NCI-H2196 (cell line): ENCODE results near the gene NKD2.

Experiments
- DNase-seq: peaks from one replicate; lab custom pipeline; 2025; ENCODE audit not compliant: unreplicated experiment; lab: John Stamatoyannopoulos, UW

The NKD2 gene

DNA sequence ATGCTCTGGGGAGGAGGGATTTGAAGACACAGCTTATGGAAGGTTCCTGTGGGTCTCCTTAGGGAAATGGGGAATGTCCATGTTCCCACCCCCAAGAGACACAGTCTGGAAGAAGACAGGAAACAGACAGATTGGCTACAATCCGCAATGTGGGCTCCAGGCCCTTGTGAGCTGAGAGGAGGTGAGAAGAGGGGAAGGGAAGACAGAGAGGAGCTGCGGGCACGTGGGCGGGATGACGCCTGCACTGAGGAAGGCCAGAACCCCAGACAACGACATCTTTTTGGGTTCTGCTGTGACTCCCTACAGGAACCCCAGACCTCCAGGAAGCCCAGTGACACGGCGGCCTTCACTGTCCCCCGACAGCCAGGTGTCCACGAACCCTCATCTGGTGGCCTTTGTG is 29.9 kb upstream of the NKD2 start:
- DNase-seq: no peak

DNA sequence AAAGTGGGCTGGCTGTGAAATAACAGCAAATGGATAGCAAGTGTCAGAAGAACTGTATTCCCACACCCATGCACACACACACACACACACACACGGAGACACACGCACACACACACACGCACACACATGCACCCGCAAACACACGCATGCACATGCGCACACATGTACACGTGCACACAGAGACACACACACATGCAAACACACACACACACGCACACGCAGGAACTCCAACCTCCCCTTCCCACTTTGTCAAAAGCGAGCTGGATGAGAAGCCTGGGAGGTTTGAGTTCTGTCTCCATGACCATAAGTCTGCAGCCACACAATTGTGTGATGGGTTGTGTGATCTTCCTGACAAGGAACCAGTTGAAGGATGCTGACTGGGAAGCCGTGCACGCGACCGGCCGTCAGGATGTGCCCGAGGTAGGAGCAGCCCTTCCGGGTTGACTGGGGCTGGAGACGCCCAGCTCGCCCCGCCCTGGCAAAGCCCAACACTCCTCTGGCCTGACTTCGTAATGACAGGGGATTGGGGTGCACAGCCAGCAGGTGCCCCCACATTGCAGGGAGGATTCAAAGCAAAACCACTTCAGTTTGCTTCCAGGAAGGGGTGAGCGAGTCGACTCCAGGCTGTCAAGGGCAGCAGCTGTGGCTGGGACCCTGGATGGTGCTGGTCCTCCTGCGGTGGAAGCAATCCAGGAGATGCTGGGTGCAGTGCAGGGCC is 29.3 kb upstream of the NKD2 start:
- no peak for DNase-seq

DNA sequence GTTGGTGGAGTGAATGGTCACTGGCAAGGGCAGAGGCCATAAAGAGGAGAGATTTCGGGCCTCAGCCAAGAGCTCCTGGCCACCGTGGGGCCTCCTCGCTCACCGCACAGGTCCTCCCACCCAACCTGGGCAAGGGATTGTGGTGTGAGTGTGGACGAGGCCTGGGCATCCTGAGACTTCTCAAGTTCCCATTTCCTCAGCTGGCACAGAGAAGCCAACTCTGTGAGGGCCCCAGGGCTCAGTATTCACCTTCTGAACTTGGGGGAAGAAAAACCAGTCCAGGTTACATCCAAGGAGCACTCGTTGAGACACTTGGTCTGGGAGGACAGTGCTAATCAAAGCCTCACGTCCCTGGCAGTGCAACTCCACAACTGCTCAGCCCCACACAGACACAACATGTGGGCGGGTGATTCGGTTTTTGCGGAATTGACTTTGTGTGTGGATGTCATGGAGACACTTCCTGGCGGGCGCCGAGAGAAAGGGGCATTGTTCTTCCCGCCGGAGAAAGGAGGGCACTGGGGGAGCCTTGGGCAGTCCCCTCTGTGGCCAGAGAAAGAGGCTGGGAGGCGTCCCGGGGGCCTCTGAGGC is 28.5 kb upstream of the NKD2 start:
- no peak for DNase-seq

DNA sequence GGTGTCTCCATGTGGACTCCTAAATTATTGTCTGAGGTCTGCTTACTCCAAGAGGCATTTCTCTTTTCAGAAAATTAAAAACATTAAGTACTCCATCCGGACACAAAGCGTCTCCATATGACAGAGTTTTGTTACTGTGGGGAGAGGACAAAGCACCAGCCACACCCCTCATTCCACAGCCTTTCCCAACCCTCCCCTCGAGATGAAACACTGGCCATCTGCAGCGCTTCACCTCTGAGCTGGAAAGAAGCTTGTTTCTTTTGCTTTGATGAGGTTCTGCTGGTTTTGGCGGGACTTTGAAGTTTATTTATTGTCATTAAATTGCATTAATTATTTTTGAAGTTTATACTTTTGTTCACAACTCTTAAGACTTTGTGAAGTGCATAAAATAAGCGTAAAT is 27.6 kb upstream of the NKD2 start:
- no peak for DNase-seq

DNA sequence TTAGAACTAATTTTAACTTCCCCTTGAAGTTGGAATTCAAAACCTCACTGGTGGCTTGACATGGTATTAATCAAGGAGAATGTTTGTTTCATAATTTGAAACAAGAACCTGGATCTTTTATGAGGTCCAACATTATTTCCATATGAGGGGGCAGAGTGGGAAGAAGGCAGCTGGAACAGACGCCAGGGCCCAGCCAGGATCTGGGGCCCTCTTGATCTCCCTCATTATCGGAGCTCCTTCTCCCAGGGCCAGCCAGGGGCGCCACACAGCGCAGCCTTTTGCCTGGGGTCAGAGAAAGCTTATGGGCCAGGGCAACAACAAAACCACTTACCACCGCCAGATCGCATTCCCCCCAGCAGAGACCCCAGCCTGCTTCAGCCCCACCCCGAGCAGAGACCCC is 27.1 kb upstream of the NKD2 start:
- DNase-seq: no peak

DNA sequence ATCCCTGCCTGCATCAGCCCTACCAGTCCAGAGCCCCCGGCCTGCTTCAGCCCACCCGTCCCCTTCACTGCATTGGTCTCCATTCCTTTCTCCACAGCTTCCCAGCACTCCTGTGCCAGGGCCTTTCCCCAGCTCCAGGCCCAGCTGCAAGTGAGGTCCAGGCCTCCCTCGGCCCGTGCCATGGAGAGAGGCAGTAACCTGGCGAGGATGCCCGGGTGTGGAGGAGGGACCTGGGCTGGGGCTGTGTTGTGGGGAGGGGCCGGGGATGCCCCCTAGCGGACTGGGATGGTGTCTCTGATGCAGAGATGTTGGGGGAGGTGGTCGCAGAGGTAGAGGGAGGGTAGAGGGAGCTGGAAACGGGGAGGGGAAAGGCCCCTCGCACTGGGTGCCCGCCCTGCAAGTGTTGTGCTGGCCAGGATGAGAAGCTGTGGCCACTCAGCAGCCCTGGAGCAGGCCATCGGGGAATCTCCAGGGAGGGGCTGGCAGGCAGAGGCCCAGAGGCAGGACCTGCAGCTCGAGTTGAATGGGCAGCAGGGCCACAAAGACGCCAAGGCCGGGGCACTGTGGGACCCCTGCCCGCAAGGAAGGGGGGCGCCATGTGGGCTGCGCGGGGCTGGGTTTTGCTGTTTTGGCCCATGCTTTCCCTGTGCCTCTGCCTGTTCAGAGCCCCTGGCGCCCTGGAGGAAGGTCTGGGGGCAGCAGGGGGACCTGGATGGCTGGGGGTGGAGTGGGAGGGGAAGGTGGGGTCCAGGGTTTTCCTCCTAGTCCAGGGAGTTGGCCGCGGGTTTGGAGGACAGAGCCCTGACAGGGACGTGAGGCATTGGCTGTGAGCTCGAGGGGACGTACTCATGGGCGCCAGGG is 26.0 kb upstream of the NKD2 start:
- no peak for DNase-seq

DNA sequence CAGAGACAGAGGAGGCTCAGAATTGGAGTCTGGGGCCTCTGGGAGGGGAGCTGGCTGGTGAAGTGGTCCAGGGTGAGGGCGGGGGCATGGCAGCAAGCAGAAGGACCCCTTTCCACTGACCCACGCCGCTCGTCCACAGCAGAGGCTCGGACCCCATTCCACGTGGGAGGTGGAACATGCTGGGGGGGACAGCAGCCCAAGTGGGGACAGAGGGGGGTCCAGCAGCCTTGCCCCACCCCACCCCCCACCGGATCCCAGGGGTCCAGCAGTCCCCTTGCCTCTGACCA is 25.4 kb upstream of the NKD2 start:
- no peak for DNase-seq

DNA sequence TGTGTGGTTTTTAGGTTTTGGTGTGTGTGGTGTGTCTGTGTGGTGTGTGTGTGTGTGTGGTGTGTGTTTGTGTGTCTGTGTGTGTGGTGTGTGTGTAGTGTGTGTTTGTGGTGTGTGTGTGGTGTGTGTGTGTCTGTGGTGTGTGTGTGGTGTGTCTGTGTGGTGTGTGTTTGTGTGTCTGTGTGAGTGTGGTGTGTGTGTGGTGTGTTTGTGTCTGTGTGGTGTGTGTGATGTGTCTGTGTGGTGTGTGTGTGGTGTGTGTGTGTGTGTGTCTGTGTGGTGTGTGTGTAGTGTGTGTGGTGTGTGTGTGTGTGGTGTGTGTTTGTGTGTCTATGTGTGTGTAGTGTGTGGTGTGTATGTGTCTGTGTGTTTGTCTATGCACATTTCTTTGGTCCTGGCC is 25.0 kb upstream of the NKD2 start:
- DNase-seq: no peak

DNA sequence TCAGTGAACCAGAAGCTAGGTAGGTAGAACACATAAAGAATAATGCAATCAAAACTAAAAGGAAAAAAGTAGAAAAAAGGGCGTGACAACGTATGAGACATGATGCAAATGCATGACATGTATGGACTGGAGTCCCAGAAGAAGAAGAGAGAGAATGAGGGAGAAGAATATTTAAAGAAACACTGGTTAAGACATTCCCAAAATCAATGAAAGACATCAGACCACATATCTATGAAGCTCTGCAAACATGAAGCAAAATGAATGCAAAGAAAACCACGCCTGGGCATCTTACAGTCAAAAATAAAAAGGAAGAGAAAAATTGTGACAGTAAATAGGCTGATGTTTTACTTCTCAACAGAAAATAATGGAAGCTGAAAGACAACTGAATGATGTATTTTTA is 23.8 kb upstream of the NKD2 start:
- no peak for DNase-seq

DNA sequence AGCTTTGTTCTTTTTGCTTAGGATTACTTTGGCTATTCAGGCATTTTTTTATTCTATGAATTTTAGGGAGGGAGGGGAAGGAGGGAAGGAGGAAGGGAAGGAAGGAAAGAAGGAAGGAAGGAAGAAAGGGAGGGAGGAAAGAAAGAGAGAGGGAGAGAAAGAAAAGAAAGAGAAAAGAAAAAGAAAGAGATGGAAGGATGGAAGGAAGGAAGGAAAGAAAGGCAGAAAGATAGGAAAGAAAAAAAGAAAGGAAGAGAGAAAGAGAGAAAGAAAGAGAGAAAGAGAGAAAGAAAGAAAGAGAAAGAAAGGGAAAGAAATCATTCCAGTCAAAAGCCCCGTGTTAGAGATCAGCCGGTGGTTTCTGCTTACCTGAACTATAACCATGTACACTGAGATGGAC is 20.8 kb upstream of the NKD2 start:
- no peak for DNase-seq

DNA sequence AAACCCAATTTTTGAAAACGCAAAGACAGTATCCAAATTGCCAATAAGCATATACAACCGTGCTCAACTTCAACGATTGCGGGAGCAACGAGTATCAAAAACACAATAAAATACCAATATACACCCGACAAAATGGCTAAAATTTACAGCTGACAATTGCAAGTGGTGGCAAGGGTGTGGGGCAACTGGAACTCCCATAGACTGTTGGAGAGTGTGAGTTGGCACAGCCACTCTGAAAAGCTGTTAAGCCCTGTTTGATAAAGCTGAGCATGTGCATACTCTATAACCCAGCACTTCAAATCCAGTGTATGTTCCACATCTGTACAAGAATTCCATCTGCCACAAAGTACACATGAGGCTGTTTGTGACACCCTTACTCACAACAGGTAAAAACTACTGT is 20.3 kb upstream of the NKD2 start:
- DNase-seq: no peak

DNA sequence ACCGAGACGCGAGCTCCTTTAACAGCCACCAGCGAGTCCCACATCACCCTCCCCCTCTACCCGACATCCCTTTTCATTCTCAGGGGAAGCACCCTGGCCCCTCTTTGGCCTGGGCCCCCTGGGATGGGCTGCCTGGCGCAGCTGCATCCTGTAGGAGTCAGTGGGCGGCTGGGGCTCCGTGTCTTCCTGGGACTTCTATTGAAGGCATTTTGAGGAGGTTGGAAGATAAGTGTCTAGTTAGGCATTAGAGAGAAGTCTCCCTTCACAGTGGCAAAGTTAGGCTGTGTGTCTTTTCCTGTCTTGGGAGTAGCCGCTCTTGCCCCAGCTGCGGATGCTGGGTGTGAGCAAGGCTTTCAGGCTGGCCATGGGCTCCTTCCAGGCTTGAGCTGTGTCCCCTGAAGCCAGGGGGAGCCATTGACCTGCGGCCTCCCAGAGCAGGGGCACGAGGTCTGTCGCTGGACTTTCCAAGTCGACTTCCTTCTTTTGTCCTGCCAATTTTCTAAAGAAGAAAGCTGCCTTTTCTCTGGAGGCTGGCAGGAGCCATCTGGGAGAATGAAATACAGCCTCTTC is 18.6 kb upstream of the NKD2 start:
- DNase-seq: no peak

DNA sequence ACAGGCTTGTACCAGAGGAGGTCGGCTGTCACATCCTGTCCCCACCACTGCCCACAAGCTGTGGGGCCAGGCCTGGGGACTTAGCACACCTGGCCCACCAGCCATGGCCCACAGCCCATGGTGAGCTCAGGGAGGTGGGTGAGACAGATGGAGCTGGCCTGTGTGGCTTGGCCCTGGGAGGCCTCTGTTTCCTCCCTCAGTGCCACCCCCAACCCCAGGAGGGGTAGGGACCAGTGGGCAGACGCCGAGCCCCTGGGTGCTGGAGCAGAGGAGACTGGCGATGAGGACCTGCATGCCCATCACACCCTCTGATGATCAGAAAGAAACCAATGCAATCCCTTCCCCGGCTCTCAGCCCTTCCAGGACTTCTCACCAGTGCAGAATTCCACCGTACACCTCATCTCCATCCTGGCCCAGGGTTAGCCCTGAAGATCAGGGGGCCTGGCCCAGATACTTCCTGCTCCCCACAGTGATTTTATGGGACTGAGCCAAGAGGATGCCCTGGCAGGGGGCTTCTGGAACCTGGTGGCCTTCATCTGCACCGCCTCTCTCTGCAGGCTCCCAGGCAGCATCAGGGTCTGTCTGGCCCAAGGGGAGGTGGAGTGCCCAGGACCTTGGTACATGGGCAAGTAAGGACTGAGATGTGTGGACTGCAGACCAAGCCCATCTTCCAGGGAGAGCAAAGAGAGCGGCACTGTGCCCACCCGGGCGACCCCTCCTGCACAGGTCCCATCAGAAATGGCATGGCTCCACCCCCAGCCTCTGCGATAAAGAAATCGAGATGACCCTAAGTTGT is 16.9 kb upstream of the NKD2 start:
- no peak for DNase-seq

DNA sequence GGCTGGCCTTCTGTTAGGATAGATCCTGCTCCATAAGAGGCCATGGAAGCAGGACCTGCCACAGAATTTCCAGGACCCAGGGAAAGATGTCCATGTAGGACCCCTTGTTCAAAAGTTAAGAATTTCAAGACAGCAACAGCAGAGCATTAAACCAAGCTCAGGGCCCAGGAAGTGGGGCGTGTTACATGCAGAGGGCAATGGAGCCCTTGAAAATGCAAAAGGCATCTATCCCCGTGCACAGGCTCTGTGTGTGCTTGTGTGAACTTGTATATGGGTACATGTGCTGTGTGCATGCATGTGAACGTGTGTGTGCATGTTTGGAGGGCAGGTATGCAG is 14.4 kb upstream of the NKD2 start:
- no peak for DNase-seq

DNA sequence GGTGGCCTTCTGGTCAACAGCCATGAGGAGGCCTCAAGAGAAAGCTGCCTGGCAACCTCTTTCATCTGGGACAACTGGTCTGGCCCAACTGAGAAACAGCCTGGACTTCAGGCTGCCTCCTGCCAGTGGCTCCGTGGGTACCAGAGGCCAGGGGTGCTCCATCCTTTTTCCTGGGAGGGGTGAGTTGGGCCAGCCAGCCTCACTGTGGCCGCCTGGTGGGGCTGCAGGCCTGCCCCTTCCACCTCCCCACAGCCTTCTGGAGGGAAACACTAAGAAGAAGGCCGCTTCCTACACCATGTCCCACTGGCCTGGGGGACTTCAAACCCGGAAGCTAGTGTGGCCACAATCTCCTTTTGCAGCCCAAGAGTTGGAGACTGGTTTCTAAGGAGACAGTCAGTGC is 13.8 kb upstream of the NKD2 start:
- DNase-seq: no peak

DNA sequence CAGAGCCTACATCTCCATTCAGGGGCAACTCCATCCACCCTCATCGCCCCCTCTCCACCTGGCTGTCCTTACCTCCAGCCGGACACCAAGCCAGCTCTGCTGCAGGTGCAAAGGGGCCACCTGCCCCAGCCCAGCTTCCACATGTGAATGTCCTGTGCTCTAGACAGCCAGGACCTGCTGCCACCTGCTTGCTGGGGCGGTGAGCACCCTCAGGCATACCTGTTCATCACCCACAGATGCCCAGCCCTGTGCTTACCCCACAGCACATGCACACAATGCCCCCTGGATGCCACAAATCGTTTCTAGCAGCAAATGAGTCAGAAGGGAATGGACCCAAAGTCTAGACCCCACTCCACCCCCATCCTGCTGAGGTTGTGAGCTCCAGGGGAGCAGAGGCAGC is 13.3 kb upstream of the NKD2 start:
- DNase-seq: no peak

DNA sequence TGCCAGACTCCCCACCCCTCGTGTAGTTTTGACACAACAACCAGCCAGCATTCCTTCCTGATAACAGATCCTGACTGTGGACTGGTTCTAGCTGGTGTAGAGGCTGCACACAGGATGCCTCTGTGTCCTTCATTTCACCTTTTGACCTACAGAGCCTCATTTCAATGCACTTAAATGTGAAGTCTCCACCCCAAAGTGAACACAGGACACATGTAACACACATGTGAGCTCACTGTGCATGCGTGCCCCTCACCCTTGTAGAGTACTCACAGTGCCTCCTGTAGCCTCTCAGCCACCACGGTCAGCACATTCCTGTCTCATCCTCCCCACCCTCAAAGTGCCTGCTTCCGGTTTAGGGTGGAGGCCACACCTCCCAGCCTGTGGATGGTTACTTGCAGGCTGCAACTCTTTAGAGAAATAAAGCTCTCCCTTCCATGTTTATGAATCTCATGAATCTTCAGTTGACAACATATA is 11.6 kb upstream of the NKD2 start:
- no peak for DNase-seq

DNA sequence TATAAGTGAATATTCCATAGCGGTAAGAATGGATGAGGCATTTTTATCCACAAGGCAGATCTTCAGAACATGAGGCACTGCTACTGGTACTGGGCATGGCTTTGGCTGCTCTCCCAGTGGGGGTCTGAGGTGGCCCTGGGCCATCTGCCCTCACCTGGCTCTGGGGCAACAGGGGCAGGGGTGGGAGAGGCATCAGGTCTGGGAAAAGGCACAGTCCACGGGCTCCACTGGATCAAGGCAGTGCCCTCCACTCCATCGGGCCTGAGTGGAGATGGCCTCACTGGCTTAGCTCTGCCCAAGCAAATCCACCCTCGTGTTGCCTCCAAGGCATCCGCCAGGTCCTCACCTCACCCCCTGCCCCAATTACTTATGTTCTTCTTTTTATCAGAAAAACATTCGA is 10.9 kb upstream of the NKD2 start:
- no peak for DNase-seq

DNA sequence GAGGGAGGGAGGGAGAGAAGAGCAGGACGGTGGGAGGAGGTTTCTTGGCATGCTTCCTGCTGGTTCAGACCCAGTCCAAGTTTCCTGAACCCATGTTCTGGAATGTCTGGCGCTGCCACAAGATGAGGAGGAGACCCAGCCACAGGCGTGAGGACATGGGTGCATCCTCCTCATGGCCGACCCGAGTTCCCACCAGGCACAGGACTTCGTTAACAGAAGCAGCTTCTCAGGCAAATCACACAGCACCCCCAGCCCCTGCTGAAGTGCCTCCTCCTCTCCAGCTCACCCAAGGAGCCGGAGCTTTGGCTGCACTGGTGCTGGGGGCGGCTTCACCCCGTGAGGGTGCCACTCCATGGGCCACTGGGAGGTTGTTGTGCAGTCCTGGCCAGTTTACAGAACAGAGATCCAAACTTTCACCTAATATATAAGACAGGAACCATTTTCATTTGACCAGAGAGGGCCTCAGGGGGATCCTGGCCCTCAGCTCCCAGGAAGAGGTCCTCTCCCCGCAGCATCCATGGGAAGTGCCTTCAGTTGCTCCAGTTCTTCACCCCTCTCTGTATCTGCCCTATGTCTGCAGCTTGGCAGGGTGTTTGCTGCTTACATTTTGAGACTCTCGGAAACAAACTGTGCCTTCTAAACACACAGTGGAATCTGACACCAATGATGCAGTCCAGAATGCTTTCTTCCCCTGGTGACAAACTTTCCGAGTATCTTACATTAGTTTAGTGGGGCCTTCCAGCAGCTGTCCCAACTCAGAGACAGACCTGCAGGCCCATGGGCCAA is 10.2 kb upstream of the NKD2 start:
- DNase-seq: no peak

DNA sequence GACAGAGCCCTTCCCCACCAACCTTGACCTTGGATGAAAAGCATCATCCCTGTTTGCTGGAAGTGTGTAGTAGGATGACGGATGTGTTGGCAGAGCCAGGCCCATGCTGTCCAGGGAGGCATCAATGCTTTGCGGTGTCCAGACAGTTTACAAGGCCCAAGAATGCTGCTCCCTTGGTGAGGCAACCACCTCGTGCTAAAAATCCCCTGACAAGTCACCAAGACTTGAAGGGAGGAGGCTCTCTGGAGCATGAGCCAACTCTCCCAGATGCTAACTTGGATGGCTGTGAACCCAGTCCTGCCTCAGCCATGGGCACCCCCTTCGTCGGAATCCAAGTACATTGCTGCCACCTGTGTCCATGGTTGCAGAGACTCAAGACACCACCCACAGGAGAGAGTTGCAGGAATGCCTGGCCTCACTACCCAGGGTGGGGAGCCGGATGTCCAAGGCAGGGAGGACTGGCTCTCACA is 9.5 kb upstream of the NKD2 start:
- DNase-seq: no peak

DNA sequence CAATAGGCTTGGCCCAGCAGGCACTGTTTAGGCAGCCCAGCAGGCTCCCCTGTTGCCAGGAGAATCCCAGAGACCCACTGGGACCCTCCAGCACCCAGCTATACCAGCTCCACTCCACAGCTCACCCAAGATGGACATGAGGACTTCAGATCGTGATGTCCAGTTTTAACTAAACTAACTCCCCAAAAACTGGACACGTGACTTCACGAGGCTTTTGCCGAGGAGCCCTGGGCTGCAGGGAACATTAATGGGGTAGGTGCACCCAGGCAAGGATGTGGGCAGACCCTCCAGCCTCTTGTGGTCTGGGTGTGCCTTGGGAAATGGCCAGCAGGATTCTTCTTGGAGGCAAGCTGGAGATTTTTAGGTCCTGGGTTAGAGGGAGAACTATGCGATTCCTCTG is 8.9 kb upstream of the NKD2 start:
- DNase-seq: no peak
